Measurements from ENCODE around the gene ASB16.
"Not testable (repeated sequence)": the region's sequence is repeated elsewhere in the genome, so short reads cannot be mapped to it uniquely, and the experiment has no call there.

Gene ASB16

GRCh38 chr17:44170499-44171201 is at the start of gene ASB16:
Gene ASB16, plus strand, starts transcription at chr17:44170704. Its CDS starts 86 bp downstream, at chr17:44170790.
- no peak for DNase-seq

GRCh38 chr17:44120851-44121605 is 49.5 kb upstream of the ASB16 start:
- no peak for DNase-seq

- no peak for DNase-seq
Observed at GRCh38 chr17:44121997-44122815, 48.3 kb upstream of the ASB16 start.

GRCh38 chr17:44122816-44123355 is 47.6 kb upstream of the ASB16 start:
- peak in 2 of 4 experiments; percentile 36 to 38 for DNase-seq

- peak; percentile 91 to 98 (median 96) for DNase-seq
Observed at GRCh38 chr17:44123356-44124117, 47.0 kb upstream of the ASB16 start, which contains the start of gene HDAC5. Gene HDAC5, minus strand, starts transcription at chr17:44123641. Its CDS starts 6,126 bp downstream, at chr17:44117515.

GRCh38 chr17:44124118-44124438 is 46.4 kb upstream of the ASB16 start:
- no peak for DNase-seq

GRCh38 chr17:44128383-44128782 is 42.1 kb upstream of the ASB16 start:
- no peak for DNase-seq

- DNase-seq: no peak
Observed at GRCh38 chr17:44130693-44131349, 39.7 kb upstream of the ASB16 start.

GRCh38 chr17:44131372-44131771 is 39.1 kb upstream of the ASB16 start:
- not testable (repeated sequence) for DNase-seq

- no peak for DNase-seq
Observed at GRCh38 chr17:44132275-44132821, 38.2 kb upstream of the ASB16 start.

GRCh38 chr17:44133918-44134476 is 36.5 kb upstream of the ASB16 start:
- DNase-seq: no peak

GRCh38 chr17:44134752-44135568 is 35.5 kb upstream of the ASB16 start:
- no peak for DNase-seq

GRCh38 chr17:44137891-44138709 is 32.4 kb upstream of the ASB16 start:
- peak in 3 of 4 experiments; percentile 26 to 35 (median 33) for DNase-seq

GRCh38 chr17:44143921-44144320 is 26.6 kb upstream of the ASB16 start:
- DNase-seq: not testable (repeated sequence)

GRCh38 chr17:44144966-44145739 is 25.4 kb upstream of the ASB16 start:
- no peak for DNase-seq

GRCh38 chr17:44146375-44147346 is 23.8 kb upstream of the ASB16 start:
- DNase-seq: no peak

- DNase-seq: no peak
Observed at GRCh38 chr17:44147812-44148211, 22.7 kb upstream of the ASB16 start.
